ENCODE data around the gene CNTNAP5.
"Not testable (repeated sequence)": the region's sequence is repeated elsewhere in the genome, so short reads cannot be mapped to it uniquely, and the experiment has no call there.

The CNTNAP5 gene

DNA sequence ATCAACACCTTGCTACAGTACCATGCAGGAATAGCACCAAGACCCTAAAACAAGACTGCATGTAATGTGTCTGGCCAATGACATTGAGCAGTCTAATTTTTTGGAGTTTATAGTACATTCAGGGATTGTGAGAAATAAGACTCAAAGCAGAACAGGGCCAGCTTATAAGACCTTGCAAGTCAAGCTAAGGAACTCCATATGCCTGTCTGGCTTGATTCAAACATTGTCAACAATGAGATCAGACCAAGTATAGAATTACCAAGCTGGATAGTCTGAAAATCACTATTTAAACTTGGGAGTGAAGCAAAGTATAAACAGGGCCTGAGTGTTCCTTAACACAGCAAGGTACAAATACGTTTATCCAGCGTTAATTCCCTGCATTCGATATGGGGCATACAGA lies 370.9 kb downstream of the CNTNAP5 start:
- Histone ChIP-seq H3K27ac (ENCODE audit: low read length) (no peak overlapping the region), H3K9ac (ENCODE audit: low read depth, low read length) (no peak overlapping the region), H3K9me3 (ENCODE audit: insufficient read depth, low read depth, low read length) (no peaks in the 10 kb centered on the region), H3K27me3 (ENCODE audit: insufficient read depth, low read length) (no peaks in the 10 kb centered on the region), H3K36me3 (ENCODE audit: insufficient read depth, low read depth, low read length) (no peaks in the 10 kb centered on the region), H3K4me3 (ENCODE audit: low read length) (no peak overlapping the region), H3K4me1 (ENCODE audit: insufficient read depth, low read length) (no peaks in the 10 kb centered on the region)

- H3K36me3 ChIP-seq (ENCODE audit: insufficient read depth, low read depth, low read length), result no peaks in the 10 kb centered on the region
Measured at GRCh38 chr2:124402274-124402673, 377.2 kb downstream of the CNTNAP5 start.

GRCh38 chr2:124407836-124408534 lies 382.9 kb downstream of the CNTNAP5 start:
- not testable (repeated sequence) for H3K27me3 ChIP-seq (ENCODE audit: insufficient read depth, low read length); H3K9ac ChIP-seq (ENCODE audit: low read depth, low read length); H3K36me3 ChIP-seq (ENCODE audit: insufficient read depth, low read depth, low read length); H3K9me3 ChIP-seq (ENCODE audit: insufficient read depth, low read depth, low read length); H3K27ac ChIP-seq (ENCODE audit: low read length); H3K4me1 ChIP-seq (ENCODE audit: insufficient read depth, low read length); H3K4me3 ChIP-seq (ENCODE audit: low read length)

More at GRCh38 chr2:124402274-124402673, 377.2 kb downstream of the CNTNAP5 start:
- no peaks in the 10 kb centered on the region for H3K9me3 ChIP-seq (ENCODE audit: insufficient read depth, low read depth, low read length)
- no peak overlapping the region for H3K9ac ChIP-seq (ENCODE audit: low read depth, low read length)
- no peaks in the 10 kb centered on the region for H3K4me1 ChIP-seq (ENCODE audit: insufficient read depth, low read length)
- no peak overlapping the region for H3K27ac ChIP-seq (ENCODE audit: low read length)
- no peak overlapping the region for H3K4me3 ChIP-seq (ENCODE audit: low read length)
- no peaks in the 10 kb centered on the region for H3K27me3 ChIP-seq (ENCODE audit: insufficient read depth, low read length)

DNA sequence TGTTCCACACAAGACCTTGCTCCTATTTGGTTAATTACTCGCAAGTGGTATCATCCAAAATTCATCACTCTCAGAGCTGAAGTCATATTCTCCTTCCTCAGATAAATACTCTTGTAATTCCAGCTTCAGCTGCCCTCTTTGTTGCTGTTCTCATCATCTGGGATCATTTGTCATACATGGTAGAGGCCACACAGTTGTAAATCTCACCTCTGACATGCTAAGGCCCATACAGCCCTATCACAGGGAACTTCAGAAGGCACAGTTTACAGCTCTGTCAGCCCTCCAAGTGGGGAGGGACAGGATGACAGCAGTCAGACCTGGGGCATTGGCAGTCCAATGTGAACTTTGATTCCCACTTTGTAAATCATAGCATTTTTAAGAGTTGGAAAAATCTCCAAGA lies 399.0 kb downstream of the CNTNAP5 start:
- H3K27ac ChIP-seq (ENCODE audit: low read length), result no peak overlapping the region
- no peaks in the 10 kb centered on the region for H3K27me3 ChIP-seq (ENCODE audit: insufficient read depth, low read length)
- no peak overlapping the region for H3K4me3 ChIP-seq (ENCODE audit: low read length)
- peaks cover 11% of the 10 kb centered on the region; the same call in 1 of the 2 replicates for H3K4me1 ChIP-seq (ENCODE audit: insufficient read depth, low read length)
- no peaks in the 10 kb centered on the region for H3K9me3 ChIP-seq (ENCODE audit: insufficient read depth, low read depth, low read length)
- H3K9ac ChIP-seq (ENCODE audit: low read depth, low read length), result no peak overlapping the region
- no peaks in the 10 kb centered on the region for H3K36me3 ChIP-seq (ENCODE audit: insufficient read depth, low read depth, low read length)

- peaks cover 15% of the 10 kb centered on the region; the same call in 1 of the 2 replicates for H3K4me1 ChIP-seq (ENCODE audit: insufficient read depth, low read length)
- no peaks in the 10 kb centered on the region for H3K9me3 ChIP-seq (ENCODE audit: insufficient read depth, low read depth, low read length)
- H3K27me3 ChIP-seq (ENCODE audit: insufficient read depth, low read length), result no peaks in the 10 kb centered on the region
- no peak overlapping the region for H3K4me3 ChIP-seq (ENCODE audit: low read length)
- H3K9ac ChIP-seq (ENCODE audit: low read depth, low read length), result no peak overlapping the region
- H3K36me3 ChIP-seq (ENCODE audit: insufficient read depth, low read depth, low read length), result no peaks in the 10 kb centered on the region
- no peak overlapping the region for H3K27ac ChIP-seq (ENCODE audit: low read length)
Measured at GRCh38 chr2:124426122-124426521, 401.0 kb downstream of the CNTNAP5 start.

GRCh38 chr2:124426625-124427024 lies 401.5 kb downstream of the CNTNAP5 start:
- Histone ChIP-seq H3K9ac (ENCODE audit: low read depth, low read length) (no peak overlapping the region), H3K9me3 (ENCODE audit: insufficient read depth, low read depth, low read length) (no peaks in the 10 kb centered on the region), H3K36me3 (ENCODE audit: insufficient read depth, low read depth, low read length) (no peaks in the 10 kb centered on the region), H3K27ac (ENCODE audit: low read length) (no peak overlapping the region), H3K27me3 (ENCODE audit: insufficient read depth, low read length) (no peaks in the 10 kb centered on the region), H3K4me3 (ENCODE audit: low read length) (no peak overlapping the region), H3K4me1 (ENCODE audit: insufficient read depth, low read length) (peaks cover 15% of the 10 kb centered on the region; the same call in 1 of the 2 replicates)

DNA sequence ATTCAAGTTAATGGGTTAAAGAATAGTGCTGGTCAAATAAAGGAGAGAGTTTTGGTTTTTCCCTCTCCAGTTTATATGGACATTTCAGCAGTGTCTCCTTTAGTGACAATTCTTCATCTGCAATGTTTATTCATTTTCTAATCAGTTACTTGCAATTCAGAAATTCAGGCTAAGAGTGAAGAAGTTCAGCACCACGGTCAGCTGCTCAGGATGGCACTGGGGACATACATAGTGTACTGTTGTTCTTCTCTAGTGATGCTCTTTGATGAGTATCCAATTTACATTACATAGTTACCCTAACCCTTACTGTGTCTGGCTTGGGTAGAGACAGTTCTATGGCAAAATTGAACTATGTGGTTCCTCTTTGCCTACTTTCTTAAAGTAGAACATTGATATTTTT lies 412.7 kb downstream of the CNTNAP5 start:
- H3K27ac ChIP-seq (ENCODE audit: low read length), result no peak overlapping the region
- H3K9ac ChIP-seq (ENCODE audit: low read depth, low read length), result no peak overlapping the region
- no peaks in the 10 kb centered on the region for H3K36me3 ChIP-seq (ENCODE audit: insufficient read depth, low read depth, low read length)
- no peaks in the 10 kb centered on the region for H3K9me3 ChIP-seq (ENCODE audit: insufficient read depth, low read depth, low read length)
- no peaks in the 10 kb centered on the region for H3K27me3 ChIP-seq (ENCODE audit: insufficient read depth, low read length)
- no peak overlapping the region for H3K4me3 ChIP-seq (ENCODE audit: low read length)
- no peaks in the 10 kb centered on the region for H3K4me1 ChIP-seq (ENCODE audit: insufficient read depth, low read length)

DNA sequence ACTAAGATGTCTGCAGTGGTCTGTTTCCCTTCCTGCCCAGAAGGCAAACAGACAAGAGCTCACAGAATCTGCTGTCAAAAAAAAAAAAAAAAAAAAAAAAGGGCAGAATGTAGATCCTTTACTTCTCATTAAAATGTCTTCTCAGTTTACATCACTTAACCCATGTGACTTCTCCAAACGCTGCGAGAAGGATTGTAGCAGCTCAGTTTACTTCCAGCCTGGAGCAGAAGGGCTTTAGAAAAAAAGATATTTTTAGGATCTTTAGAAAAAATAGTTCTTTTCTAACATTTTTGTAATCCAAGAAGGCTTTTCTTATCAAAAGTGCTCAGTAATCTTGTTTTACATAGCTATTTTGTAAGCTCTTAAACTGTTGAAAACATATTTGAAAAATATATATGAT lies 425.4 kb downstream of the CNTNAP5 start:
- no peaks in the 10 kb centered on the region; the same call in 1 of the 2 replicates for H3K4me1 ChIP-seq (ENCODE audit: insufficient read depth, low read length)
- no peak overlapping the region for H3K4me3 ChIP-seq (ENCODE audit: low read length)
- no peaks in the 10 kb centered on the region for H3K27me3 ChIP-seq (ENCODE audit: insufficient read depth, low read length)
- peaks cover 1% of the 10 kb centered on the region; the same call in 1 of the 2 replicates for H3K9me3 ChIP-seq (ENCODE audit: insufficient read depth, low read depth, low read length)
- no peak overlapping the region for H3K9ac ChIP-seq (ENCODE audit: low read depth, low read length)
- no peaks in the 10 kb centered on the region for H3K36me3 ChIP-seq (ENCODE audit: insufficient read depth, low read depth, low read length)
- H3K27ac ChIP-seq (ENCODE audit: low read length), result no peak overlapping the region

DNA sequence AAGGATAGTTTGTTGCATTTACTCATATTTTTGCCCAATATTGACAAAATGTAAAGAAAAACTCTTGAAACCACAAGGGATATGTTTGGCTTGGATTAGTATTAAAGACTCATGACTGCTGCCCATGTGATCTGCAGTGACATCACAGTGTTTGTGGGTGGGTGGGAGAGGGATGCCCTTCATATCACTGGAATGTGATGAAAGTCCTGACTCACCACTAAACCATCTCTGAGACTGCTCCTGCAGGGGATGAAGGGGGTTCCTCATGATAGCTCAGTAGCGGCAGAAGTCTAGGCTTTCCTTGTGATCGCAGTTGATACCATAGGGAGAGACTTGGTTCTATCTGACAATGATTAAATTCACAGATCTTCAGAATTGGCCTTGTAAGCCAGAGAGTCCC lies 451.2 kb downstream of the CNTNAP5 start:
- Histone ChIP-seq H3K4me3 (ENCODE audit: low read length) (no peak overlapping the region), H3K36me3 (ENCODE audit: insufficient read depth, low read depth, low read length) (no peaks in the 10 kb centered on the region), H3K27me3 (ENCODE audit: insufficient read depth, low read length) (no peaks in the 10 kb centered on the region), H3K4me1 (ENCODE audit: insufficient read depth, low read length) (no peaks in the 10 kb centered on the region), H3K9me3 (ENCODE audit: insufficient read depth, low read depth, low read length) (no peaks in the 10 kb centered on the region; the same call in 1 of the 2 replicates), H3K27ac (ENCODE audit: low read length) (no peak overlapping the region), H3K9ac (ENCODE audit: low read depth, low read length) (no peak overlapping the region)

DNA sequence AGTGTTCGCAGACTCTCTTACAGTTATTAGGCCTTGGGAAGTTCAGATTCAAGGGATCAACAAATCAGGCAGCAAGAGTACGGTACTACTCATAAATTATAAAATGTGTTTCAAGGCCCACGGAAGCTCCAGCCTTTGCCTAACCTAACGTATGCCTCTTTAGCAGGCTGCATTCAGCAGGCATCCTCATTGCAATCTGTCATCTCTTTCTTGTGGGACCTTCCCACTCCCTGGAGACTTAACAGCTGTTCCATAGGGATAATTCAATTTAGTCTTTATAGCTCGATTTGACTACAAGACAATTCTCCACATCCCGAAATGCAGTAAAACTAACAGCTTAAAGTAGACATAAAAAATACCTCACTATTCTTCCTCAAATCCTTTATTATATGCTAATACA lies 453.7 kb downstream of the CNTNAP5 start:
- Histone ChIP-seq H3K36me3 (ENCODE audit: insufficient read depth, low read depth, low read length) (no peaks in the 10 kb centered on the region), H3K4me1 (ENCODE audit: insufficient read depth, low read length) (0 out of 2 replicates have a peak, but pooled peaks cover 10% of the 10 kb centered on the region), H3K9me3 (ENCODE audit: insufficient read depth, low read depth, low read length) (no peaks in the 10 kb centered on the region), H3K27ac (ENCODE audit: low read length) (no peak overlapping the region), H3K4me3 (ENCODE audit: low read length) (no peak overlapping the region), H3K27me3 (ENCODE audit: insufficient read depth, low read length) (no peaks in the 10 kb centered on the region), H3K9ac (ENCODE audit: low read depth, low read length) (no peak overlapping the region)

- Histone ChIP-seq H3K36me3 (ENCODE audit: insufficient read depth, low read depth, low read length) (no peaks in the 10 kb centered on the region), H3K4me3 (ENCODE audit: low read length) (no peak overlapping the region), H3K9me3 (ENCODE audit: insufficient read depth, low read depth, low read length) (no peaks in the 10 kb centered on the region), H3K27me3 (ENCODE audit: insufficient read depth, low read length) (no peaks in the 10 kb centered on the region), H3K4me1 (ENCODE audit: insufficient read depth, low read length) (0 out of 2 replicates have a peak, but pooled peaks cover 10% of the 10 kb centered on the region), H3K27ac (ENCODE audit: low read length) (no peak overlapping the region), H3K9ac (ENCODE audit: low read depth, low read length) (no peak overlapping the region)
Measured at GRCh38 chr2:124480958-124481357, 455.9 kb downstream of the CNTNAP5 start.

- H3K4me1 ChIP-seq (ENCODE audit: insufficient read depth, low read length), result 0 out of 2 replicates have a peak, but pooled peaks cover 10% of the 10 kb centered on the region
- H3K27me3 ChIP-seq (ENCODE audit: insufficient read depth, low read length), result no peaks in the 10 kb centered on the region
- H3K9me3 ChIP-seq (ENCODE audit: insufficient read depth, low read depth, low read length), result no peaks in the 10 kb centered on the region
- H3K9ac ChIP-seq (ENCODE audit: low read depth, low read length), result no peak overlapping the region
- no peaks in the 10 kb centered on the region for H3K36me3 ChIP-seq (ENCODE audit: insufficient read depth, low read depth, low read length)
- no peak overlapping the region for H3K27ac ChIP-seq (ENCODE audit: low read length)
- no peak overlapping the region for H3K4me3 ChIP-seq (ENCODE audit: low read length)
Measured at GRCh38 chr2:124482044-124482443, 457.0 kb downstream of the CNTNAP5 start.

Measured in iPS-20b (cell line).